ENCODE measurements around the gene FSTL5.
A peak's percentile ranks its signal among the peaks of the same experiment; 100 is the strongest.

FSTL5 gene

DNA sequence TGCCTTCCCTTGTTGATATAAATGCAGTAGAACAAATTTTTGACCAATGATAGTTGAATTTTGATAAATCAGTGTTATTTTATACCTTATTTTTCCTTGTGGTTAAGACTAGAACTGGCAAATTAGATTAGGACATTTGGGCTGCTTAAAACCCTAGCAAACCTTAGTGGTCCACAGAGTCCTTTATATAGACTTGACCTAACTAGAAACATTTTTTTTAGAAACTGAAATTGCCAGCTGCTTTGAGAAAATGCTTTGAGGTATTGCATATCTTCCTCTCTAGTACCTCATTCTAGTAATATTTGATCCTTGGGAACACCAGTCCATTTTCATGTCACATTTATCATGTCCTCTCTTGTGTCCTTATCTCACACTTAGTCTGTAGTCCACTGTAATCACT, 580.3 kb downstream of the FSTL5 start:
- Histone ChIP-seq H3K27ac (no peak overlapping the region), H3K4me3 (no peak overlapping the region), H3K9ac (ENCODE audit: insufficient read length) (no peak overlapping the region), H3K36me3 (ENCODE audit: insufficient read depth, low read length) (no peaks in the 10 kb centered on the region), H3K9me3 (ENCODE audit: low read depth, low read length) (no peaks in the 10 kb centered on the region)
- TF ChIP-seq EZH2 (IDR thresholded peaks at IDR 0.05) (no peak), FOXP2 (optimal IDR thresholded peaks at IDR 0.05; ENCODE audit: control extremely low read depth, extremely low read length, insufficient read depth) (no peak), POLR2AphosphoS5 (IDR thresholded peaks at IDR 0.05; ENCODE audit: borderline replicate concordance, low read depth, low read length) (no peak)
- no peak for DNase-seq (ENCODE audit: low read depth, low spot score)

DNA sequence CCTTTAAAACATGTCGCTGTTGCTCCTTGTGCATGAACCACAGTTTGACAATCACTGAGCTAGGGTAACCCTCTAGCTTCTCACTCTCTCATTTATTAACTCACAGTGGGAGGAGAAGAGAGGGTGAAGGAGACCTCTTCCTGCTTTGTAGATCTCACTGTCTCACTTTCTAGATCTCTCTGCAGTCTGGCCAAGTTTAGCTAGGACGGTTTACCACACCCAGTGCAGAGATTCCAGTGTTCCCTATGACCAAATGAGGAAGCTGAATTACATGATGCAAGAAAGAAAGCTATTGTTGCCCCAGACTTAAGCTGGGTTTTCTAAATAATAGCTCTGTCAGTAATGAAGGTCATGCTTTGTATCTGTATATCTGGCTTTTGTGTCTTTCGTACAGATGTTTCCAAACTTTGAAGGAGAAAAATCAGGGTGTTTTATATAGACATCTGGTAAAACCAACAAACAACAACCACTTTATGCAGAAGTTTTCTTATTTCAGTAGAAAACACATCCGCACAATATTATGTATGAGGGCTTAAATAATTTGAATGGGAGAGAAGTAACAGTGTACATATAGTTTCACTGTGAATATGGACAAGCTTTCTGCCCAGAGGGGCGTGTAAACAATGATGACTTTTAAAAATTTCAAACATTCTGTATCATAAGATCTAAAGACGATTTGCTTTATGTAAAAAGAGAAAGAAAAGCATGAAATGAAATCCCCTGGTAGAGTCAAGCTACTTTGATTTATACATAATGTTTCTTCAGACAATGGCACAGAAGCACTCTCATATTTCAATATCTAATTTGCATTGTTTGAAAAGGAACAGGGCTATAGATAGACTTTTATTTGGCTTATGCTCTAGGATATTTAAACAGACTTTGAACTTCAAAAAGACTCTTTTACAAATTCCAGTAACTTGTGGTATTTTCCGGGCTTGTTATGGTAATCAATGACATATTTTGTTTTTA, 582.3 kb downstream of the FSTL5 start:
- TF ChIP-seq FOXP2 (optimal IDR thresholded peaks at IDR 0.05; ENCODE audit: control extremely low read depth, extremely low read length, insufficient read depth) (no peak), EZH2 (IDR thresholded peaks at IDR 0.05) (no peak)
- Histone ChIP-seq H3K36me3 (ENCODE audit: insufficient read depth, low read length) (no peaks in the 10 kb centered on the region), H3K4me3 (peak overlapping the region; percentile 54), H3K9ac (ENCODE audit: insufficient read length) (peak overlapping the region; percentile 17), H3K9me3 (ENCODE audit: low read depth, low read length) (no peaks in the 10 kb centered on the region), H3K27ac (peak overlapping the region; percentile 83)
- DNase-seq (ENCODE audit: low read depth, low spot score): no peak

DNA sequence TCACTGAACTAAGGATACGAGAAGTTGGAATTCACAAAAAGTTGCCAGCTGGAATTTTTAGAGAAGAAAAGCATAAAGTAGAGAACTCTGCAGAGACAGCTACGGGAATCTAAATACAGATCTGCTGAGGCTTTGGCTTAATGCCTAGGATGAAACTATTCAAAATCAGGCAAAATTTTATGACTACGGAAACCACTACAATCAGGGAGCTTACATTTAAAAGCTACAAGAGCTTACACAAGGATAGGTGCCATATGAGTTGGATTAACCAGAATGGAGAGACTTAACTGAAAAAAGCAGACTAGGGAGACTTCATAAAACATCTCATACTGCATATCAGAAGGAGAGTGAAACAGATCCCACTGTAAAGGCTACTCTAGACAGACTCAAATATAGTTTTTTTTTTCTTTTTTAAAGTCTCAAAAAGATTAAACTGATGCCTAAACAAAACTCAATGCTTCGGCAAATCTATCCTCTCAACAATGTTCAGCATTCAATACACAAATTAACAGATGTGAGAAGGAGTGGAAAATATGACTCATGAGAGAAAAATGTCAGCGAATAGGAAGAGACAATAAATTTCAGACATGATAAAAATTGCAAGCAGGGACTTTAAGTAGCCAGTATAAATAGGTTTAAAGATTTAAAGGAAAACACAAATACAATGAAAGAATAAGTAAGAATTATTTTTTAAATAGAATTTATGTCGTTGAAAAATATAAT, 586.1 kb downstream of the FSTL5 start:
- DNase-seq (ENCODE audit: low read depth, low spot score): peak; percentile 95
- Histone ChIP-seq H3K36me3 (ENCODE audit: insufficient read depth, low read length) (no peaks in the 10 kb centered on the region), H3K4me3 (peak overlapping the region; percentile 71), H3K9me3 (ENCODE audit: low read depth, low read length) (no peaks in the 10 kb centered on the region), H3K9ac (ENCODE audit: insufficient read length) (peak overlapping the region; percentile 1), H3K27ac (peak overlapping the region; percentile 98)
- TF ChIP-seq POLR2AphosphoS5 (IDR thresholded peaks at IDR 0.05; ENCODE audit: borderline replicate concordance, low read depth, low read length) (peak; percentile 60; the same call in 1 of the 2 replicates), FOXP2 (optimal IDR thresholded peaks at IDR 0.05; ENCODE audit: control extremely low read depth, extremely low read length, insufficient read depth) (no peak), EZH2 (IDR thresholded peaks at IDR 0.05) (no peak)

DNA sequence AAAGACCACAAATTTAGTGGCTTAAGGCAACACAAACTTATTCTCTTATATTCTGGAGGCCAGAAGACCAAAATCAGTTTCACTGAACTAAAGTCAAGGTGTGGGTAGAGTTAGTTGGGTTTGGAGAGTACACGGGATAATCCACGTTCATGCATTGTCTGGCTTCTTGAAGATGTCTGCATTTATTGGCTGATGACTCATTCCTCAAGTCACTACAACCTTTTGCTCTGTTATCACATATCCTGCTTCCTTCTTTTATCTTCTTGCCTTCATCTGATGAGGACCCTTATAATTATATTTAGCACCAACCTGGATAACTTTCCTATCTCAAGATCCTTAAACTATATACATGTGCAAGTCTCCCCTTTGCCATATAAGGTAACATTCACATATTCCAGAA, 590.0 kb downstream of the FSTL5 start:
- Histone ChIP-seq H3K27ac (no peak overlapping the region), H3K4me3 (no peak overlapping the region), H3K9me3 (ENCODE audit: low read depth, low read length) (no peaks in the 10 kb centered on the region), H3K9ac (ENCODE audit: insufficient read length) (no peak overlapping the region), H3K36me3 (ENCODE audit: insufficient read depth, low read length) (no peaks in the 10 kb centered on the region)
- TF ChIP-seq EZH2 (IDR thresholded peaks at IDR 0.05): no peak
- no peak for TF ChIP-seq POLR2AphosphoS5 (IDR thresholded peaks at IDR 0.05; ENCODE audit: borderline replicate concordance, low read depth, low read length)
- no peak for TF ChIP-seq FOXP2 (optimal IDR thresholded peaks at IDR 0.05; ENCODE audit: control extremely low read depth, extremely low read length, insufficient read depth)
- no peak for DNase-seq (ENCODE audit: low read depth, low spot score)

DNA sequence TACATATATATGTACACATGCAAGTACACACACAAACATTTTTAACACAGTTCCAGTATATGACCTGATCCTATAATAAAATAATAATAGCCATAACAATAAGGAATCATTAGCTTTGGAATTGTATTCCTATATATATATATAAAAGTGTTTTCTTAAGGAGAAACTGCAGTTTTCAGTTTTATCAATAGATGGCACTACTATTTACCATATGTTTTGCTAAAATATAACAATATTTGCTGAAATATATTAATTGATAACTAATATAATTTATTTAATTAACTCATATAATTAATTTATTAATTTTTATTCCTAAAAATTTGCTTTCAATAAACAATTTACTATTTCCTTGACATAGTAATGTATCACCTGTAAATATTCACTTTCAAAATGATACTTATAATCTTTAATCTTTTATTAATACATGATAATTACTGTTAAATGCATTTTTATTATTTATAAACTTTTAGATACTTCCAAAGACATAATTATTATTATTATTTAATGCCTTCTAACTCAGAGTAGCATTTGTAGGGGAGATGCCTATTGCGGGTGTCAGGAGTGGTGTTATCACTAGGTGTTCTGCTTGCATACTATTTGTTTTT, 599.5 kb downstream of the FSTL5 start:
- no peak overlapping the region for H3K4me3 ChIP-seq
- TF ChIP-seq FOXP2 (optimal IDR thresholded peaks at IDR 0.05; ENCODE audit: control extremely low read depth, extremely low read length, insufficient read depth) (no peak), POLR2AphosphoS5 (IDR thresholded peaks at IDR 0.05; ENCODE audit: borderline replicate concordance, low read depth, low read length) (no peak), EZH2 (IDR thresholded peaks at IDR 0.05) (no peak)
- no peak overlapping the region for H3K9ac ChIP-seq (ENCODE audit: insufficient read length)
- H3K27ac ChIP-seq: no peak overlapping the region
- no peaks in the 10 kb centered on the region for H3K36me3 ChIP-seq (ENCODE audit: insufficient read depth, low read length)
- no peaks in the 10 kb centered on the region for H3K9me3 ChIP-seq (ENCODE audit: low read depth, low read length)
- DNase-seq (ENCODE audit: low read depth, low spot score): no peak

- Histone ChIP-seq H3K9me3 (ENCODE audit: low read depth, low read length) (no peaks in the 10 kb centered on the region), H3K27ac (peak overlapping the region; percentile 90), H3K9ac (ENCODE audit: insufficient read length) (peak overlapping the region; percentile 46), H3K36me3 (ENCODE audit: insufficient read depth, low read length) (no peaks in the 10 kb centered on the region), H3K4me3 (peak overlapping the region; percentile 36)
- TF ChIP-seq FOXP2 (optimal IDR thresholded peaks at IDR 0.05; ENCODE audit: control extremely low read depth, extremely low read length, insufficient read depth) (no peak), EZH2 (IDR thresholded peaks at IDR 0.05) (no peak), POLR2AphosphoS5 (IDR thresholded peaks at IDR 0.05; ENCODE audit: borderline replicate concordance, low read depth, low read length) (no peak)
- DNase-seq (ENCODE audit: low read depth, low spot score): no peak
These were observed 607.8 kb downstream of the FSTL5 start for GRCh38 chr4:161555689-161556660.

GRCh38 chr4:161554372-161554990, 609.3 kb downstream of the FSTL5 start:
- no peaks in the 10 kb centered on the region for H3K9me3 ChIP-seq (ENCODE audit: low read depth, low read length)
- H3K4me3 ChIP-seq: peak overlapping the region; percentile 51
- peak overlapping the region; percentile 51 for H3K9ac ChIP-seq (ENCODE audit: insufficient read length)
- H3K36me3 ChIP-seq (ENCODE audit: insufficient read depth, low read length): no peaks in the 10 kb centered on the region
- TF ChIP-seq FOXP2 (optimal IDR thresholded peaks at IDR 0.05; ENCODE audit: control extremely low read depth, extremely low read length, insufficient read depth) (no peak), POLR2AphosphoS5 (IDR thresholded peaks at IDR 0.05; ENCODE audit: borderline replicate concordance, low read depth, low read length) (no peak), EZH2 (IDR thresholded peaks at IDR 0.05) (no peak)
- H3K27ac ChIP-seq: peak overlapping the region; percentile 90
- peak; percentile 40 for DNase-seq (ENCODE audit: low read depth, low spot score)
